ENCODE results near the gene EPO.
"Not testable (repeated sequence)": the region's sequence is repeated elsewhere in the genome, so short reads cannot be mapped to it uniquely, and the experiment has no call there.

EPO gene

DNA sequence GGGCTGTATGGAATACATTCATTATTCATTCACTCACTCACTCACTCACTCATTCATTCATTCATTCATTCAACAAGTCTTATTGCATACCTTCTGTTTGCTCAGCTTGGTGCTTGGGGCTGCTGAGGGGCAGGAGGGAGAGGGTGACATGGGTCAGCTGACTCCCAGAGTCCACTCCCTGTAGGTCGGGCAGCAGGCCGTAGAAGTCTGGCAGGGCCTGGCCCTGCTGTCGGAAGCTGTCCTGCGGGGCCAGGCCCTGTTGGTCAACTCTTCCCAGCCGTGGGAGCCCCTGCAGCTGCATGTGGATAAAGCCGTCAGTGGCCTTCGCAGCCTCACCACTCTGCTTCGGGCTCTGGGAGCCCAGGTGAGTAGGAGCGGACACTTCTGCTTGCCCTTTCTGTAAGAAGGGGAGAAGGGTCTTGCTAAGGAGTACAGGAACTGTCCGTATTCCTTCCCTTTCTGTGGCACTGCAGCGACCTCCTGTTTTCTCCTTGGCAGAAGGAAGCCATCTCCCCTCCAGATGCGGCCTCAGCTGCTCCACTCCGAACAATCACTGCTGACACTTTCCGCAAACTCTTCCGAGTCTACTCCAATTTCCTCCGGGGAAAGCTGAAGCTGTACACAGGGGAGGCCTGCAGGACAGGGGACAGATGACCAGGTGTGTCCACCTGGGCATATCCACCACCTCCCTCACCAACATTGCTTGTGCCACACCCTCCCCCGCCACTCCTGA is 2.4 kb downstream of the EPO start:
- TF ChIP-seq, protein P1, sequence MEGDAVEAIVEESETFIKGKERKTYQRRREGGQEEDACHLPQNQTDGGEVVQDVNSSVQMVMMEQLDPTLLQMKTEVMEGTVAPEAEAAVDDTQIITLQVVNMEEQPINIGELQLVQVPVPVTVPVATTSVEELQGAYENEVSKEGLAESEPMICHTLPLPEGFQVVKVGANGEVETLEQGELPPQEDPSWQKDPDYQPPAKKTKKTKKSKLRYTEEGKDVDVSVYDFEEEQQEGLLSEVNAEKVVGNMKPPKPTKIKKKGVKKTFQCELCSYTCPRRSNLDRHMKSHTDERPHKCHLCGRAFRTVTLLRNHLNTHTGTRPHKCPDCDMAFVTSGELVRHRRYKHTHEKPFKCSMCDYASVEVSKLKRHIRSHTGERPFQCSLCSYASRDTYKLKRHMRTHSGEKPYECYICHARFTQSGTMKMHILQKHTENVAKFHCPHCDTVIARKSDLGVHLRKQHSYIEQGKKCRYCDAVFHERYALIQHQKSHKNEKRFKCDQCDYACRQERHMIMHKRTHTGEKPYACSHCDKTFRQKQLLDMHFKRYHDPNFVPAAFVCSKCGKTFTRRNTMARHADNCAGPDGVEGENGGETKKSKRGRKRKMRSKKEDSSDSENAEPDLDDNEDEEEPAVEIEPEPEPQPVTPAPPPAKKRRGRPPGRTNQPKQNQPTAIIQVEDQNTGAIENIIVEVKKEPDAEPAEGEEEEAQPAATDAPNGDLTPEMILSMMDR (IDR thresholded peaks at IDR 0.05) = no peak
- no peak for TF ChIP-seq ZFX (IDR thresholded peaks at IDR 0.05; ENCODE audit: borderline replicate concordance)
- no peak overlapping the region for H3K27ac ChIP-seq

DNA sequence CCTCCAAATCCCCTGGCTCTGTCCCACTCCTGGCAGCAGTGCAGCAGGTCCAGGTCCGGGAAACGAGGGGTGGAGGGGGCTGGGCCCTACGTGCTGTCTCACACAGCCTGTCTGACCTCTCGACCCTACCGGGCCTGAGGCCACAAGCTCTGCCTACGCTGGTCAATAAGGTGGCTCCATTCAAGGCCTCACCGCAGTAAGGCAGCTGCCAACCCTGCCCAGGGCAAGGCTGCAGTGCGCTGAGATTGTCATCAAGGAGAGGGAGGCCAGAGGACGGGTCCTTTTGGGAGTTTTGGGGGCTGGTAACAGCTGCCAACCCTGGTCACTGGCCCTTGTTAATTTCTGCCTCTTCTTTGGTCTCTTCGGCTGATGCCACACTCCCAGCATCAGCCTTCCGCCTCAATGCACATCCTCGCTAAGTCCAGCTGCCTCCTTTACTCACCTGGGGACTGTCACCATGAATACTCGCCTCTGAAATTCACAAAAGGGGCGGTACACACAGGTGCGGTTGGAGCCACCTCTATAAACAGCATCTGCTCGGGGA is 3.5 kb downstream of the EPO start:
- TF ChIP-seq, protein P1 (IDR thresholded peaks at IDR 0.05) = no peak
- no peak for TF ChIP-seq ZFX (IDR thresholded peaks at IDR 0.05; ENCODE audit: borderline replicate concordance)
- no peak overlapping the region for H3K27ac ChIP-seq

DNA sequence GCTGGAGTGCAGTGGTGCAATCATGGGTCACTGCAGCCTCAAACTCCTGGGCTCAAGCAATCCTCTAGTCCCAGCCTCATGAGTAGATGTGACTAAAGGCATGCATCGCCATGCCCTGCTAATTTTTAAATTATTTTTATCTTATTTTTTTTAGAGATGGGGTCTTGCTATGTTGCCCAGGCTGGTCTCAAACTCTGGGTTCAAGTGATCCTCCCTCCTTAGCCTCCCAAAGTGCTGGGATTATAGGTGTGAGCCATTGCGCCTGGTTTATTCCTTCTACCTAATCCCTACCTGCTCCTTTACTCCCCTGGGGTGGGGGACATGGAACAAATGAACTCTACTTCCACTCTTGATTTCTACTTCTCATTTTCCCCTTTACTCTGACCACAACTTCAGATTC is 4.1 kb downstream of the EPO start:
- H3K27ac ChIP-seq = not testable (repeated sequence)

DNA sequence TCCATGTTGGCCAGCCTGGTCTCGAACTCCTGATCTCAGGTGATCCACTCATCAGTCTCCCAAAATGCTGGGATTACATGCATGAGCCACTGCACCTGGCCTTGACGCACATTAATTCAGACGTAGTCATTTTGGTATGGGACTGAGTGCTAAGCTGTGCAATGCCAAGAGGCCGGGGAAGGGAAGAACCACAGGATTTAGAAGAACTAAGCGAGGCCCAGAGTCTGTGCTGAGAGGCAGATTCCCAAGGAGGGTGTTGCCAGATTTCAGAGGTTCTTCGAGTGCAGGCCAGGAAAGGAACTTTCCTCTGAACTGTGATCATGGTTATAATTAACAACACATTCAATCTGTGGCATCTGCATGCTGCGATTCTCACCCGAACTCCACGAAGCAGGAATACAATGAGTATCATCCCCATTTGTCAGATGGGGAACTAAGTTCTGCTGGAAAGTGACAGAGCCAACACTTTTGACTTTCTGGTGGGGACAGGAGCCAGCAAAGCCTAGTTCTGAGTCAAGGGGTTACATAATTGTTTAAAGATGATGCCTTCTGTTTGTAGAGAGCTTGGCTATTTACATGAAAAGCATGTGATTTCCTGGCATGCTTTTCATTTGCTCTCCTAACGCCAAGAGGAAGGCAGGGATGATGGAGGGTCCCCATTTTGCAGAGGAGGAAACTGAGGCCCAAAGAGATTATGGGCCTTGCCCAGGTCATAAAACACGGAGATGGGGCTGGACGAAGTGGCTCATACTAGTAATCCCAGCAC is 6.9 kb downstream of the EPO start:
- no peak overlapping the region for H3K27ac ChIP-seq
- no peak for TF ChIP-seq ZFX (IDR thresholded peaks at IDR 0.05; ENCODE audit: borderline replicate concordance)
- TF ChIP-seq, protein P1 (IDR thresholded peaks at IDR 0.05) = no peak

DNA sequence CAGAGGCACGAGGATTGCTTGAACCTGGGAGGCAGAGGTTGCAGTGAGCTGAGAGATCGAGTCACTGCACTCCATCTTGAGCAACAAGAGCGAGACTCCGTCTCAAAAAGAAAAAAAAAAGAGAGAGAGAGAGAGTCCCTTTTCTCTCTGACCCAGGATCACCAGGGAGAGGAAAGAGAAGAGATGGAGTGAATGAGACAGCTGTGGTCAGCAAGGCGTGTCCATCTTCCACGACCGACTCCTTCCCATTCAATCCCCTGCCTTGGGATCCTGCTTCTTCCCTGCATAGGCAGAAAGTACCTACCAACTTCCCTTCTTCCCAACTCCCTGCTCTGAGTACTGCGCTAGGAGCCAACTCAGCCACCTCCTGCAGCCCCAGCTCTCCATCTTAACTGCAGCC is 7.9 kb downstream of the EPO start:
- TF ChIP-seq ZFX (IDR thresholded peaks at IDR 0.05; ENCODE audit: borderline replicate concordance) = no peak
- TF ChIP-seq, protein P1 (IDR thresholded peaks at IDR 0.05) = no peak
- no peak overlapping the region for H3K27ac ChIP-seq

DNA sequence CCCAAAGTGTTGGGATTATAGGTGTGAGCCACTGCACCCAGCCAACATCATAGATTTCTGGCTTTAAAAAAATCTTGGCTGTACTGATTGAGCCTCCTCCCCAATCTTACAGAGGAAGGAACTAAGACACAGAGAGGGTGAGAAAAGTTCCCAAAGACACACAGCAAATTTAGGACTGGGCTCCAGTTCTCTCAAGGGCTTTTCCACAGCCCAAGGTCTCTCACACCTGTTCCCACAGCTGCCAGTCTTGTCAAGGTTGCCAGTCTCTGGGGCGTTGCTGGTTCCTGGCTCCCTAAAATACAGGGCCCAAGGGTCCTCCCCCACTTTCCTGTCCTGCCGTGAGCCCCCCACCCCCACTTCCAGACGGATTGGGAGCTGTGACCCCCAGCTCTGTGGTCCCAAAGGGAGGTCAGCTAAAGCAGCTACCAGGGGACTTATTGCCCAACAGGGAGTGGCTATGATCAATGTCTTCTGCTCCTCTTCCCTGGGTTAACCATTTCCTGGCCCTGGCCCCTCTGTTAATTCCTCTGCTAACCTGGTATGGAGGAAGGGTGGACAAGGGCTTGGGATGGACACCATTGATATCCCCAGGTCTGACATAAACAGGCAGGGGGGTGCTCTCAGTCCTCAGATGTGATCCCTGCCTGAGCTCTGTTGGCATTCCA is 10.0 kb downstream of the EPO start:
- H3K27ac ChIP-seq = no peak overlapping the region
- no peak for TF ChIP-seq ZFX (IDR thresholded peaks at IDR 0.05; ENCODE audit: borderline replicate concordance)
- TF ChIP-seq, protein P1 (IDR thresholded peaks at IDR 0.05) = no peak

DNA sequence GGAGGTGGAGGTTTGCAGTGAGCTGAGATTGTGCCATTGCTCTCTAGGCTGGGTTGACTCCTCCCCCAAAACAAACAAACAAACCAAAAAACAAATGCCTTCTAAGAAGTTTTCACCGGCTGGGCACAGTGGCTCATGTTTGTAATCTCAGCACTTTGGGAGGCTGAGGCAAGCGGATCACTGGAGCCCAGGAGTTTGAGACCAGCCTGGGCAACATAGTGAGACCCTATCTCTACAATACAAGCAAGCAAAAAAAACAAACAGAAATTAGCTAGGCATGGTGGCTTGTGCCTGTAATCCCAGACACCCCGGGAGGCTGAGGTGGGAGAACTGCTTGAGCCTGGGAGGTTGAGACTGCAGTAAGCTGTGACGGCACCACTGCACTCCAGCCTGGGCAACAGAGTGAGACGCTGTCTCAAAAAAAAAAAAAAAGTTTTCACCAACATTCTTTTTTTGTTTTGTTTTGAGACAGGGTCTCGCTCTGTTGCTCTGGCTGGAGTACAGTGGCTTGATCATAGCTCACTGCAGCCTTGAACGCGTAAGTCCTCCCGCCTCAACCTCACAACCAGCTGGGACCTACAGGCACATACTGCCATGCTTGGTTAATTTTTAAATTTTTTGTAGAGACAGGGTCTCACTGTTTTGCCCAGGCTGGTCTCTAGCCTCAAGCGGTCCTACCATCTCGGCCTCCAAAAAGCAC is 11.8 kb downstream of the EPO start:
- no peak overlapping the region for H3K27ac ChIP-seq
- TF ChIP-seq ZFX (IDR thresholded peaks at IDR 0.05; ENCODE audit: borderline replicate concordance) = no peak
